K562 (cell line): ENCODE measurements around the gene PIH1D1. TPM values are rescaled to one million over a fixed set of nuclear protein-coding genes. Genes with fewer than 3 reads are reported as not detected.

Experiments used
- BHLHE40 ChIP-seq: IDR thresholded peaks from 2 replicates; pipeline ENCODE4 v1.6.1; 2011; ENCODE audit warnings: low read length, improper control_type of control experiment
- CBX1 ChIP-seq: sonication (generic); IDR thresholded peaks from 2 replicates; pipeline ENCODE4 v1.6.1; 2016; ENCODE audit warnings: antibody characterized with exemption, low read depth, mild to moderate bottlenecking
- ERF ChIP-seq: fragments of 450-650 bp; formaldehyde crosslinking; IDR thresholded peaks from 2 replicates; pipeline ENCODE4 v1.4.0; 2020; ENCODE audit warnings: mild to moderate bottlenecking, mixed read lengths
- GMEB1 ChIP-seq: fragments of 250-450 bp; sonication (Bioruptor Pico); IDR thresholded peaks from 2 replicates; pipeline ENCODE4 v1.4.0; 2020; ENCODE audit warnings: mild to moderate bottlenecking
- HMG20A ChIP-seq: fragments of 450-650 bp; formaldehyde crosslinking; conservative IDR thresholded peaks from 2 replicates; pipeline ENCODE4 v1.4.0; 2020; ENCODE audit warnings: mild to moderate bottlenecking, mixed read lengths
- HNRNPLL ChIP-seq: fragments of 200-400 bp; formaldehyde crosslinking; IDR thresholded peaks from 2 replicates; pipeline ENCODE4 v1.6.1; 2017; ENCODE audit warnings: low read length, low read depth, mild to moderate bottlenecking; ENCODE audit not compliant: poor library complexity, severe bottlenecking
- IRF1 ChIP-seq: sonication (generic); formaldehyde crosslinking; IDR thresholded peaks from 2 replicates; pipeline ENCODE4 v1.8.0; 2022; ENCODE audit warnings: missing genetic modification reagents, mild to moderate bottlenecking, borderline replicate concordance
- JUN ChIP-seq, 2 experiments: sonication (generic) in 1 of 2; formaldehyde crosslinking in 1 of 2; IDR thresholded peaks; 2 replicates each; pipeline versions ENCODE4 v1.6.1 to v1.8.0; 2012 to 2022; ENCODE audit warnings: borderline replicate concordance in 2 of 2, mild to moderate bottlenecking in 2 of 2, improper control_type of control experiment in 1 of 2, low read depth in 1 of 2, low read length in 1 of 2, missing genetic modification reagents in 1 of 2
- L3MBTL2 ChIP-seq: fragments of 450-650 bp; IDR thresholded peaks from 2 replicates; pipeline ENCODE4 v1.6.1; 2016; ENCODE audit warnings: mild to moderate bottlenecking, moderate library complexity
- RBM17 ChIP-seq: fragments of 200-400 bp; formaldehyde crosslinking; IDR thresholded peaks from 2 replicates; pipeline ENCODE4 v1.6.1; 2017; ENCODE audit warnings: low read depth, mild to moderate bottlenecking, low read length, borderline replicate concordance
- SMARCA4 ChIP-seq: fragments of 450-650 bp; IDR thresholded peaks from 2 replicates; pipeline ENCODE4 v1.6.1; 2016
- TFAM ChIP-seq: fragments of 250-450 bp; sonication (Bioruptor Pico); conservative IDR thresholded peaks from 2 replicates; pipeline ENCODE4 v1.5.0; 2021; ENCODE audit warnings: mild to moderate bottlenecking, moderate library complexity
- UBTF ChIP-seq, 2 experiments: IDR thresholded peaks; 2 replicates each; pipeline ENCODE4 v1.6.1; 2012; ENCODE audit warnings: improper control_type of control experiment in 2 of 2, low read depth in 2 of 2, low read length in 2 of 2, borderline replicate concordance in 1 of 2
- ZEB2 ChIP-seq: fragments of 450-650 bp; IDR thresholded peaks from 2 replicates; pipeline ENCODE4 v1.6.1; 2016
- ZNF408 ChIP-seq: fragments of 250-450 bp; sonication (Bioruptor Pico); IDR thresholded peaks from 2 replicates; pipeline ENCODE4 v1.4.0; 2020; ENCODE audit warnings: low read depth, mild to moderate bottlenecking, moderate library complexity
- polyA plus RNA-seq, 8 experiments: library from polyadenylated mRNA; depleted of rRNA in 4 of 8; stranded (reverse) in 5 of 8; unstranded in 3 of 8; fragments of >200 nt; fragmentation: Nextera tagmentation in 2 of 8; fragmentation: Illumina TruSeq in 1 of 8; extraction: Ambion mirVana in 2 of 8; extraction: Trizol in 1 of 8; gene quantifications; 2 replicates each; pipeline versions ENCODE4 v1.2.1 to v1.2.3, GENCODE V29; 2011 to 2014; ENCODE audit warnings: inconsistent platforms in 1 of 8, missing spikeins in 1 of 8
- total RNA-seq, 7 experiments: library from RNA; depleted of rRNA in 6 of 7; stranded (reverse); fragments of >200 nt in 6 of 7; fragmentation: Illumina TruSeq in 2 of 7; extraction: Trizol in 2 of 7; gene quantifications; 2 replicates each; pipeline versions ENCODE4 v1.2.1 to v1.2.3, GENCODE V29; 2011 to 2021; ENCODE audit warnings: low replicate concordance in 1 of 7
- TF ChIP-seq, protein P1 (sequence below): sonication (generic); formaldehyde crosslinking; IDR thresholded peaks from 2 replicates; pipeline ENCODE4 v1.8.0; 2022; ENCODE audit warnings: missing genetic modification reagents, mild to moderate bottlenecking, borderline replicate concordance

Gene PIH1D1
- total and polyA plus RNA-seq, 9 of the 15 experiments (the other 6 are each of a cell fraction or from before 2014, with no cell fraction given) = 26.5 to 224 (median 137) TPM

- TF ChIP-seq HNRNPLL (no peak), ZNF408 (CRISPR knock-in tag) (no peak), SMARCA4 (peak; percentile 31; the same call in 1 of the 2 replicates), TFAM (CRISPR knock-in tag) (no peak), JUN (IDR thresholded peaks at IDR 0.05; ENCODE audit: borderline replicate concordance, low read depth, low read length) (0 out of 2 replicates have a peak, but pooled peaks have one; percentile 11), JUN (CRISPR knock-in tag; IDR thresholded peaks at IDR 0.05; ENCODE audit: borderline replicate concordance) (no peak), CBX1 (peak; percentile 76), ZEB2 (peak; percentile 73; the same call in 1 of the 2 replicates), L3MBTL2 (peak; percentile 86), GMEB1 (CRISPR knock-in tag) (peak; percentile 76), IRF1 (no peak), UBTF (IDR thresholded peaks at IDR 0.05; ENCODE audit: borderline replicate concordance in 1 of 2, low read depth in 2 of 2, low read length in 2 of 2) (no peak), HMG20A (no peak), BHLHE40 (no peak), RBM17 (no peak), ERF (CRISPR knock-in tag) (0 out of 2 replicates have a peak, but pooled peaks have one; percentile 54)
- TF ChIP-seq, protein P1, sequence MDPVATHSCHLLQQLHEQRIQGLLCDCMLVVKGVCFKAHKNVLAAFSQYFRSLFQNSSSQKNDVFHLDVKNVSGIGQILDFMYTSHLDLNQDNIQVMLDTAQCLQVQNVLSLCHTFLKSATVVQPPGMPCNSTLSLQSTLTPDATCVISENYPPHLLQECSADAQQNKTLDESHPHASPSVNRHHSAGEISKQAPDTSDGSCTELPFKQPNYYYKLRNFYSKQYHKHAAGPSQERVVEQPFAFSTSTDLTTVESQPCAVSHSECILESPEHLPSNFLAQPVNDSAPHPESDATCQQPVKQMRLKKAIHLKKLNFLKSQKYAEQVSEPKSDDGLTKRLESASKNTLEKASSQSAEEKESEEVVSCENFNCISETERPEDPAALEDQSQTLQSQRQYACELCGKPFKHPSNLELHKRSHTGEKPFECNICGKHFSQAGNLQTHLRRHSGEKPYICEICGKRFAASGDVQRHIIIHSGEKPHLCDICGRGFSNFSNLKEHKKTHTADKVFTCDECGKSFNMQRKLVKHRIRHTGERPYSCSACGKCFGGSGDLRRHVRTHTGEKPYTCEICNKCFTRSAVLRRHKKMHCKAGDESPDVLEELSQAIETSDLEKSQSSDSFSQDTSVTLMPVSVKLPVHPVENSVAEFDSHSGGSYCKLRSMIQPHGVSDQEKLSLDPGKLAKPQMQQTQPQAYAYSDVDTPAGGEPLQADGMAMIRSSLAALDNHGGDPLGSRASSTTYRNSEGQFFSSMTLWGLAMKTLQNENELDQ (CRISPR knock-in tag) = no peak
Measured at GRCh38 chr19:49443366-49444099, 8.1 kb downstream of the PIH1D1 start (continued).
